GM12865 (cell line): ENCODE results near the gene REXO4.

ENCODE experiments used
- DNase-seq: peaks from one replicate; pipeline ENCODE4 v3.0.0; 2010; ENCODE audit warnings: low read depth
- H3K4me3 ChIP-seq: 2 replicates; pipeline ENCODE4 v1.5.1; 2011; ENCODE audit warnings: mild to moderate bottlenecking, low read depth, low read length, control low read depth
- TF ChIP-seq, protein P1 (sequence below): IDR thresholded peaks from 2 replicates; pipeline ENCODE4 v1.5.1; 2011; ENCODE audit warnings: low read length, control low read depth, low read depth, inconsistent platforms; ENCODE audit not compliant: insufficient read depth; ENCODE audit errors: missing control alignments

Gene REXO4

GRCh38 chr9:133448487-133448972, 30.7 kb upstream of the REXO4 start:
- no peak for DNase-seq
- TF ChIP-seq, protein P1, sequence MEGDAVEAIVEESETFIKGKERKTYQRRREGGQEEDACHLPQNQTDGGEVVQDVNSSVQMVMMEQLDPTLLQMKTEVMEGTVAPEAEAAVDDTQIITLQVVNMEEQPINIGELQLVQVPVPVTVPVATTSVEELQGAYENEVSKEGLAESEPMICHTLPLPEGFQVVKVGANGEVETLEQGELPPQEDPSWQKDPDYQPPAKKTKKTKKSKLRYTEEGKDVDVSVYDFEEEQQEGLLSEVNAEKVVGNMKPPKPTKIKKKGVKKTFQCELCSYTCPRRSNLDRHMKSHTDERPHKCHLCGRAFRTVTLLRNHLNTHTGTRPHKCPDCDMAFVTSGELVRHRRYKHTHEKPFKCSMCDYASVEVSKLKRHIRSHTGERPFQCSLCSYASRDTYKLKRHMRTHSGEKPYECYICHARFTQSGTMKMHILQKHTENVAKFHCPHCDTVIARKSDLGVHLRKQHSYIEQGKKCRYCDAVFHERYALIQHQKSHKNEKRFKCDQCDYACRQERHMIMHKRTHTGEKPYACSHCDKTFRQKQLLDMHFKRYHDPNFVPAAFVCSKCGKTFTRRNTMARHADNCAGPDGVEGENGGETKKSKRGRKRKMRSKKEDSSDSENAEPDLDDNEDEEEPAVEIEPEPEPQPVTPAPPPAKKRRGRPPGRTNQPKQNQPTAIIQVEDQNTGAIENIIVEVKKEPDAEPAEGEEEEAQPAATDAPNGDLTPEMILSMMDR, result no peak
- H3K4me3 ChIP-seq, result no peak overlapping the region

DNA sequence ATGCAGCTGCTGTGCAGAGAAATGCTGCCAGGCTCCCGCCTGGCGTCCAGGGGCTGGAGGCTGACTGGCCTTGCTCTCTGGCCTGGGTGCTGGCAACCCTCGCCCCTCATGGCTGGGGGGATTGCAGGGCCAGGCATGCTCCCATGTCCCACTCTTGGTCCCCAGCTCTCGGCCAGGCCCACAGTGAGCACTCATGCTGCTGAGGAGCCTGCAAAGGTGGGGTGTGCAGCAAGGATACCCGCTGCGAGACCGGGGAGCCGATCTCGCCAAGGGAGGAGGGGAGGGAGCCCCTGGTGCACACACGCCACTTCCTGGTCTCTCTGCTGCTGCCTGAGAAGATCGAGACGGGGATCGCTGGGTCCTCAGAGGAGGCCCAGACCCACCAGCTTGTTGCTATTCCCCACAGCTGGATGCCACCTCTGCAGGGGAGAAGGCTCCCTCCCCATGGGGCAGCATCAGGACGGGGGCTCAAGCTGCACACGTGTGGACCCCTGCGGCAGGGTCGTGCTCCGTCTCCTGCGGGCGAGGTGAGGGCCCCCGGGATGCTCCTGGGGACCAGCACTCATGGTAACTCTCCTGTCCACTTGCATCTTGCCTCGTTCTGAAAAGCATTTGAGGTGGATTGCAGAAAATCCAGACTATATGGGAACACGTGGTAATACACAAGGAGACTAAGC, 27.6 kb upstream of the REXO4 start:
- DNase-seq, result no peak
- TF ChIP-seq, protein P1, result no peak
- no peak overlapping the region for H3K4me3 ChIP-seq

GRCh38 chr9:133443982-133444381, 26.2 kb upstream of the REXO4 start:
- TF ChIP-seq, protein P1, result no peak
- DNase-seq, result no peak

GRCh38 chr9:133443248-133443647, 25.4 kb upstream of the REXO4 start:
- H3K4me3 ChIP-seq, result no peak overlapping the region
- TF ChIP-seq, protein P1, result no peak
- no peak for DNase-seq

More at GRCh38 chr9:133443982-133444381, 26.2 kb upstream of the REXO4 start:
- H3K4me3 ChIP-seq, result no peak overlapping the region

- TF ChIP-seq, protein P1, result no peak
- no peak overlapping the region for H3K4me3 ChIP-seq
- DNase-seq, result no peak
Observed at GRCh38 chr9:133441571-133441970, 23.8 kb upstream of the REXO4 start.

DNA sequence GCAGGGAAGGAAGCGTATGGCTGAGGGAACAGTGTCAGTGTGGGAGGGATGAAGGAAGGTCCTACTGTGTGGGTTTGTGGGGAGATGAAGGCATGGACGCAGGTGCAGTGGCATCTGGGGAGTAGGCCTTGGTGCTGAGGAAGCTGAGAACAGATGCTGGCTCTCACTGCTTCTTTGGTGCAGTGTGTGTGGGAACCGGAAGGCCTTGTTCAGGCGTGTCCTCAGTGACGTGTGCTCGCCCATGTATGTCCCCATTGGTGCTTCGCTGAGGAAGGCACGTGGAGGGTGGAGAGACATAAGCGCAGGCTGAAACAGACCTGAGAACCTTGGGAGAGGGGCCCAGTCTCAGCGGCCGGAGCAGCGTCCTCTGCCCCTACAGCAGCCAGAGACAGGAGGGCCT, 23.1 kb upstream of the REXO4 start:
- no peak overlapping the region for H3K4me3 ChIP-seq
- DNase-seq, result peak; percentile 71
- TF ChIP-seq, protein P1, result no peak

- TF ChIP-seq, protein P1, result no peak
- no peak overlapping the region for H3K4me3 ChIP-seq
- no peak for DNase-seq
Observed at GRCh38 chr9:133439337-133439736, 21.5 kb upstream of the REXO4 start.
